HG02571 (cell line): ENCODE measurements around the gene TIMM9.
"Not testable (repeated sequence)": the region's sequence is repeated elsewhere in the genome, so short reads cannot be mapped to it uniquely, and the experiment has no call there.

ENCODE experiments used
- ATAC-seq: cut with Tn5 transposase; IDR thresholded peaks from one replicate; pipeline ENCODE4 v1.9.1; 2021; ENCODE audit warnings: mild to moderate bottlenecking, moderate library complexity; ENCODE audit not compliant: unreplicated experiment

The TIMM9 gene

GRCh38 chr14:58427281-58428117, at the start of gene TIMM9, which contains the start of gene KIAA0586:
TIMM9 (minus strand) TSS chr14:58427531; CDS start chr14:58411945, 15,586 bp downstream.
KIAA0586 (plus strand) TSS chr14:58427719; CDS start chr14:58428265, 546 bp downstream.
- peak; percentile 88 for ATAC-seq

GRCh38 chr14:58476320-58476719, 49.0 kb upstream of the TIMM9 start:
- no peak for ATAC-seq

- ATAC-seq: no peak
These were observed 42.0 kb upstream of the TIMM9 start for GRCh38 chr14:58469309-58469708.

GRCh38 chr14:58467575-58467974, 40.2 kb upstream of the TIMM9 start:
- ATAC-seq: no peak

- no peak for ATAC-seq
These were observed 39.1 kb upstream of the TIMM9 start for GRCh38 chr14:58466459-58466858.

GRCh38 chr14:58465421-58465820, 38.1 kb upstream of the TIMM9 start:
- no peak for ATAC-seq

GRCh38 chr14:58464652-58465051, 37.3 kb upstream of the TIMM9 start:
- no peak for ATAC-seq

GRCh38 chr14:58463147-58463546, 35.8 kb upstream of the TIMM9 start:
- ATAC-seq: no peak

GRCh38 chr14:58460772-58461171, 33.4 kb upstream of the TIMM9 start:
- ATAC-seq: no peak

- no peak for ATAC-seq
These were observed 28.4 kb upstream of the TIMM9 start for GRCh38 chr14:58455593-58456265.

- no peak for ATAC-seq
These were observed 17.3 kb upstream of the TIMM9 start for GRCh38 chr14:58444627-58445026.

GRCh38 chr14:58439476-58439875, 12.1 kb upstream of the TIMM9 start:
- no peak for ATAC-seq

- no peak for ATAC-seq
These were observed 2.8 kb upstream of the TIMM9 start for GRCh38 chr14:58430156-58430555.

GRCh38 chr14:58428118-58428683, 870 bp upstream of the TIMM9 start:
- ATAC-seq: no peak

GRCh38 chr14:58426670-58427280, 556 bp downstream of the TIMM9 start:
- ATAC-seq: peak; percentile 49

- ATAC-seq: not testable (repeated sequence)
These were observed 10.4 kb downstream of the TIMM9 start for GRCh38 chr14:58416934-58417333.

- no peak for ATAC-seq
These were observed 11.4 kb downstream of the TIMM9 start for GRCh38 chr14:58415636-58416547.

- ATAC-seq: no peak
These were observed 12.5 kb downstream of the TIMM9 start for GRCh38 chr14:58414845-58415244.

- no peak for ATAC-seq
These were observed 18.6 kb downstream of the TIMM9 start for GRCh38 chr14:58408681-58409215.

GRCh38 chr14:58401587-58401986, 25.7 kb downstream of the TIMM9 start:
- ATAC-seq: no peak
